Parathyroid adenoma (tissue), 2 donors: ENCODE measurements around the gene HADHA.
A peak's percentile ranks its signal among the peaks of the same experiment; 100 is the strongest.

Source experiments
- H2AFZ ChIP-seq: fragments of 300-600 bp; sonication (generic); one replicate; pipeline ENCODE4 v1.7.0; 2017; ENCODE audit warnings: antibody characterized with exemption, mild to moderate bottlenecking
- H3K27ac ChIP-seq: fragments of 300-600 bp; sonication (generic); one replicate; pipeline ENCODE4 v1.7.0; 2017
- H3K27me3 ChIP-seq: fragments of 300-600 bp; sonication (generic); one replicate; pipeline ENCODE4 v1.7.0; 2017; ENCODE audit warnings: low read length; ENCODE audit not compliant: control insufficient read depth, insufficient read depth
- H3K36me3 ChIP-seq: fragments of 300-600 bp; sonication (generic); one replicate; pipeline ENCODE4 v1.7.0; 2017; ENCODE audit warnings: low read length; ENCODE audit not compliant: control insufficient read depth, insufficient read depth
- H3K4me1 ChIP-seq: fragments of 300-600 bp; sonication (generic); one replicate; pipeline ENCODE4 v1.7.0; 2017; ENCODE audit warnings: control low read depth
- H3K4me2 ChIP-seq: fragments of 300-600 bp; sonication (generic); one replicate; pipeline ENCODE4 v1.7.0; 2017; ENCODE audit warnings: low read length
- H3K4me3 ChIP-seq: fragments of 300-600 bp; sonication (generic); one replicate; pipeline ENCODE4 v1.7.0; 2017; ENCODE audit warnings: low read depth, low read length
- H3K79me2 ChIP-seq: fragments of 300-600 bp; sonication (generic); one replicate; pipeline ENCODE4 v1.7.0; 2017; ENCODE audit warnings: control low read depth
- H3K9ac ChIP-seq: fragments of 300-600 bp; sonication (generic); one replicate; pipeline ENCODE4 v1.7.0; 2017; ENCODE audit warnings: mild to moderate bottlenecking
- H3K9me3 ChIP-seq: fragments of 300-600 bp; sonication (generic); one replicate; pipeline ENCODE4 v1.7.0; 2017; ENCODE audit warnings: low read length; ENCODE audit not compliant: control insufficient read depth
- TF ChIP-seq, protein P1 (sequence below): fragments of 300-600 bp; sonication (generic); IDR thresholded peaks from one replicate; pipeline ENCODE4 v1.7.0; 2017; ENCODE audit warnings: antibody characterized with exemption, mild to moderate bottlenecking
- donor health status: primary hyperparathyroidism.

HADHA gene

DNA sequence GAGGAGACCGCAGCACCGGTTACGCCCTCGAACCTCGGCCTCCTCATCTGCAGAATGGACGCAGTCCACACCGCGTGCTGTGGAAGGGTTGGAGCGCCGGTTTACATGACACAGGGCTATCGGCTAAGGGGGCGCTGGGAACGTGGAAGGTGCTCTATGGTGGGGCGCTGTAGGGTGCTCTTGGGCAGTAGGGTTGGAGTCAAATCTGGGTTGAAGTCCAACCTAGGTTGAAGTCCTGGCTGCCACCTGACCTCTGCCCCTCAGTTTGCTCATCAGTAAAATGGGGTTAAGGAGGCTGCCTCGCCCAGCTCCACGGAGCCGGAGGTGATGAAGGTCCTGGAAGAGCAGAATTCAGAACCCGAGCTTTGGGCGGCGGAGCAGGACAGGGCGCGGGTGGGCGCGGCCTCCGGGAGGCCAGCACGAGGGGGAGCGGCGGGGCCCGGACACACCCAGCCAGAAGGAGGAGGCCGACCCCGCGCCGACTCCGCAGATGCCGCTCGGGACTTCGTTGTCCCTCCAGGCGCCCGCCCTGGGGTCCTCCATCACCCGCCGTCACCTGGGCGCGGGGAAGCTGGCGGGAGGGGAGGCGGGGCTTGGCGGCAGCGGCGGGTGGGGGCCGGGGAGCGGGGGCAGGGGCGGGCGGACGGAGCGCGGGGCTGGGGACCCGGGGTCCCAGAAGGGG, 72.1 kb downstream of the HADHA start:
- TF ChIP-seq, protein P1, sequence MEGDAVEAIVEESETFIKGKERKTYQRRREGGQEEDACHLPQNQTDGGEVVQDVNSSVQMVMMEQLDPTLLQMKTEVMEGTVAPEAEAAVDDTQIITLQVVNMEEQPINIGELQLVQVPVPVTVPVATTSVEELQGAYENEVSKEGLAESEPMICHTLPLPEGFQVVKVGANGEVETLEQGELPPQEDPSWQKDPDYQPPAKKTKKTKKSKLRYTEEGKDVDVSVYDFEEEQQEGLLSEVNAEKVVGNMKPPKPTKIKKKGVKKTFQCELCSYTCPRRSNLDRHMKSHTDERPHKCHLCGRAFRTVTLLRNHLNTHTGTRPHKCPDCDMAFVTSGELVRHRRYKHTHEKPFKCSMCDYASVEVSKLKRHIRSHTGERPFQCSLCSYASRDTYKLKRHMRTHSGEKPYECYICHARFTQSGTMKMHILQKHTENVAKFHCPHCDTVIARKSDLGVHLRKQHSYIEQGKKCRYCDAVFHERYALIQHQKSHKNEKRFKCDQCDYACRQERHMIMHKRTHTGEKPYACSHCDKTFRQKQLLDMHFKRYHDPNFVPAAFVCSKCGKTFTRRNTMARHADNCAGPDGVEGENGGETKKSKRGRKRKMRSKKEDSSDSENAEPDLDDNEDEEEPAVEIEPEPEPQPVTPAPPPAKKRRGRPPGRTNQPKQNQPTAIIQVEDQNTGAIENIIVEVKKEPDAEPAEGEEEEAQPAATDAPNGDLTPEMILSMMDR: no peak
- Histone ChIP-seq H3K27me3 (no peaks in the 10 kb centered on the region), H3K9me3 (no peaks in the 10 kb centered on the region), H3K9ac (no peak overlapping the region), H3K27ac (peak overlapping the region; percentile 66), H3K4me3 (peak overlapping the region; percentile 46), H2AFZ (peak overlapping the region; percentile 86), H3K79me2 (peaks cover 28% of the 10 kb centered on the region), H3K4me1 (peaks cover 20% of the 10 kb centered on the region), H3K36me3 (no peaks in the 10 kb centered on the region), H3K4me2 (peak overlapping the region; percentile 57)

DNA sequence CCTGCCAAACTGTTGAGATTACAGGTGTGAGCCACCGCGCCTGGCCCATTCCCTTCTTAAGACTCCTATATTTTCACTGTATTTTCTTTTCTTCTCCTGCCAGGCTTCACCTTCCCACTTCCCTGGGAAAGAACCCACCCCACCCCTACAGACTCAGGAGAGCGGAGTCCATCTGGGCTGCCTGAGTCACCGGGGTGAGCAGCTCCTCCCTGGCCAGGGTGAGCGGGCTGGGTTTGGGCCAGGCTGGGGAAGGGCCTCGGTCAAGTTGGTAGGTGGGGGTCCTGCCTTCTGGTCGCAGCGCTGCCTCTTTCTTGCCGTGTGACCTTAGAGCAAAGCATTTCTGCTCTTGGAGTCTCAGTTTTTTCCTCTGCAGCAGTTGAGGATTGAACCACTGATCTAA, 73.6 kb downstream of the HADHA start:
- Histone ChIP-seq H3K9me3 (no peaks in the 10 kb centered on the region), H3K4me3 (no peak overlapping the region), H3K36me3 (no peaks in the 10 kb centered on the region), H3K4me1 (peaks cover 10% of the 10 kb centered on the region), H3K79me2 (peaks cover 19% of the 10 kb centered on the region), H3K4me2 (no peak overlapping the region), H3K9ac (no peak overlapping the region), H2AFZ (no peak overlapping the region), H3K27ac (no peak overlapping the region), H3K27me3 (no peaks in the 10 kb centered on the region)
- TF ChIP-seq, protein P1: no peak

DNA sequence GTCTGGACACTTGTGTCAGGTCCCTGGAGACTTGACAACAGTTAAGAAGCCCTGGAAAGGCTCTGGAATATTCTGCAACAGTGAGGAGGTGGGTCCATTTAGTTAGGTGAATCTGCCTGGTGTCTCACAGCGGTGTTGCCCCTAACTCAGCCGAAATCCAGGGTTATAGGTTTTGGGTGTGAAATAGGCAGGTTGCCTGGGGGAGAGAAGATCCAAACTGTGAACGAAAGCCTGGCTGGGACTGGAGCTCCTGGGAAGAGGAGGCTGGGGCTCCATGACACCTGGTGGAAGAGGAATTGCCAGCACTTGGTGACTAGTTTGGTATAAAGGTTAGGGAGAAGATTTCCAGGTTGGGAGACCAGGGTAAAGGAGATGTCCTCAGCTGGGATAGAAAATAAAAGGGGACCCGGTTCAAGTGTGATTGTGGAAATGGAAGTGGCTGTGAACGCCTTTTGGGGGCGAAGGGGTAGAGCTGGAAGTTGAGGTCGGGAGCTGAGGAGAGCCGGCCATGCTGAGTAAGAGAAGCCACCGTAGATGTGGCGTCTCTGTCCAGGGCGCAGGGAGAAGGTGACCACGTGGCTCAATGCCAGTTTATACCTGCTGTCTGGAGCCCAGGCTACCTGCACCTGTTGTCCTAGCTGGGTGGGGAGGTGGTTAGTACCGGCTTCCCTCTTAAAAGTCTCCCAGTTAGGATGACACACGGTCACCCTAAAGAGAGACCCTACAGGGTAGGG, 74.6 kb downstream of the HADHA start:
- H3K9me3 ChIP-seq: no peaks in the 10 kb centered on the region
- H3K4me1 ChIP-seq: peaks cover 3% of the 10 kb centered on the region
- H3K9ac ChIP-seq: no peak overlapping the region
- H3K27me3 ChIP-seq: no peaks in the 10 kb centered on the region
- H3K4me2 ChIP-seq: no peak overlapping the region
- peak overlapping the region; percentile 2 for H3K27ac ChIP-seq
- peak overlapping the region; percentile 38 for H2AFZ ChIP-seq
- no peaks in the 10 kb centered on the region for H3K36me3 ChIP-seq
- H3K4me3 ChIP-seq: no peak overlapping the region
- TF ChIP-seq, protein P1: no peak
- H3K79me2 ChIP-seq: peaks cover 13% of the 10 kb centered on the region

DNA sequence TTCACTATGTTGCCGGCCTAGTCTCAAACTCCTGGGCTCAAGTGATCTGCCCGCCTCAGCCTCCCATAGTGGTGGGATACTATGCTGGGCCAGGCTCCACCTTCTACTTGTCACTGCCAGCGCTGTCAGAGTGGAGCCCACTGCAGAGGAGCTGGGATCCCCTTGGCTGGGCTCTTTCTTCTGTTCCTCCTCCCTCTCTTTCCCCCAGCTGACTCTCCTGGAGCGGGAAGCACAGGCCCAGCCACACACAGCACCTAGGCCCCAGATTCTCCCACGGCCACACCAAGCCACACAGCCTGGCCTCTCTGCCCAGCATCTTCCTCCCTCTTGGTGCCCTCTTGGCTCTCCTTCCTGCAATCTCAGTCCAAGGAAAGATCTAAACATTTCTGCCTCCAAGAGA, 75.2 kb downstream of the HADHA start:
- H3K27me3 ChIP-seq: no peaks in the 10 kb centered on the region
- H3K9me3 ChIP-seq: no peaks in the 10 kb centered on the region
- H3K4me2 ChIP-seq: no peak overlapping the region

More for the DNA sequence above, 75.2 kb downstream of the HADHA start:
- Histone ChIP-seq H3K4me3 (no peak overlapping the region), H3K4me1 (no peaks in the 10 kb centered on the region), H3K36me3 (no peaks in the 10 kb centered on the region), H3K9ac (no peak overlapping the region), H2AFZ (peak overlapping the region; percentile 38), H3K79me2 (peaks cover 7% of the 10 kb centered on the region), H3K27ac (peak overlapping the region; percentile 2)
- TF ChIP-seq, protein P1: no peak
